Mammary epithelial cell (primary cell): Measurements from ENCODE around the gene PLPPR4.

Experiments used
- EZH2 ChIP-seq: IDR thresholded peaks from 2 replicates; pipeline ENCODE4 v1.6.1; 2012; ENCODE audit warnings: low read length, inconsistent platforms, borderline replicate concordance
- TF ChIP-seq, protein P1 (sequence below), 2 donors: IDR thresholded peaks in 1 of 2; conservative IDR thresholded peaks in 1 of 2; 2 replicates each; pipeline ENCODE4 v1.5.1; 2011 to 2012; ENCODE audit warnings: inconsistent platforms in 2 of 2, low read length in 2 of 2, mild to moderate bottlenecking in 2 of 2, control low read depth in 1 of 2, low read depth in 1 of 2; ENCODE audit not compliant: insufficient read depth in 1 of 2; ENCODE audit errors: extremely low read depth in 1 of 2

GRCh38 chr1:99297923-99298322 is 33.6 kb downstream of the PLPPR4 start:
- TF ChIP-seq, protein P1, sequence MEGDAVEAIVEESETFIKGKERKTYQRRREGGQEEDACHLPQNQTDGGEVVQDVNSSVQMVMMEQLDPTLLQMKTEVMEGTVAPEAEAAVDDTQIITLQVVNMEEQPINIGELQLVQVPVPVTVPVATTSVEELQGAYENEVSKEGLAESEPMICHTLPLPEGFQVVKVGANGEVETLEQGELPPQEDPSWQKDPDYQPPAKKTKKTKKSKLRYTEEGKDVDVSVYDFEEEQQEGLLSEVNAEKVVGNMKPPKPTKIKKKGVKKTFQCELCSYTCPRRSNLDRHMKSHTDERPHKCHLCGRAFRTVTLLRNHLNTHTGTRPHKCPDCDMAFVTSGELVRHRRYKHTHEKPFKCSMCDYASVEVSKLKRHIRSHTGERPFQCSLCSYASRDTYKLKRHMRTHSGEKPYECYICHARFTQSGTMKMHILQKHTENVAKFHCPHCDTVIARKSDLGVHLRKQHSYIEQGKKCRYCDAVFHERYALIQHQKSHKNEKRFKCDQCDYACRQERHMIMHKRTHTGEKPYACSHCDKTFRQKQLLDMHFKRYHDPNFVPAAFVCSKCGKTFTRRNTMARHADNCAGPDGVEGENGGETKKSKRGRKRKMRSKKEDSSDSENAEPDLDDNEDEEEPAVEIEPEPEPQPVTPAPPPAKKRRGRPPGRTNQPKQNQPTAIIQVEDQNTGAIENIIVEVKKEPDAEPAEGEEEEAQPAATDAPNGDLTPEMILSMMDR (conservative IDR thresholded peaks at IDR 0.05 in 1 of 2, IDR thresholded peaks at IDR 0.05 in 1 of 2; ENCODE audit: extremely low read depth in 1 of 2, insufficient read depth in 1 of 2, low read depth in 1 of 2, low read length in 2 of 2), result no peak
- TF ChIP-seq EZH2, result no peak
